ENCODE data around the gene RSU1.

The RSU1 gene

DNA sequence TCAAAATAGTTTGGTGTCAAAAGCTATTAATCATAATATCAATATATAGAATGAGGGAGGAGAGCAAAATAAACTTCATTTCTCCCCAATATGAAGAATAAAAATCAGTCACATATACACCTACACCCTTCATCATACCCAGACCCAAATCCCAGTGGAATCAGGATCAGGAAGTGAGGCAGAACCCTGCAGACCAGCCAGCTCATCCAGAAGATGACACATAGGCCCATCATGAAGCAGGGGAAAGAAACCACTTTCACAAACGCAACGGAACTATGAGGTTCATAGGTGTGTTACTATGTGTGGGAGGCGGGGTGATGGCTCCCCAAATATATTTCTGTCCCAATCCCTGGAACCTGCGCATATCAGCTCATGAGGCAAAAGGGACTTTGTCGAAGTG, 89.0 kb downstream of the RSU1 start:
- DNase-seq: no peak

GRCh38 chr10:16727666-16728065, 89.6 kb downstream of the RSU1 start:
- DNase-seq: no peak

GRCh38 chr10:16724509-16724908, 92.7 kb downstream of the RSU1 start:
- DNase-seq: no peak

- DNase-seq: no peak
Measured at GRCh38 chr10:16720812-16721211, 96.4 kb downstream of the RSU1 start.

- no peak for DNase-seq
Measured at GRCh38 chr10:16717622-16718395, 99.4 kb downstream of the RSU1 start.

DNA sequence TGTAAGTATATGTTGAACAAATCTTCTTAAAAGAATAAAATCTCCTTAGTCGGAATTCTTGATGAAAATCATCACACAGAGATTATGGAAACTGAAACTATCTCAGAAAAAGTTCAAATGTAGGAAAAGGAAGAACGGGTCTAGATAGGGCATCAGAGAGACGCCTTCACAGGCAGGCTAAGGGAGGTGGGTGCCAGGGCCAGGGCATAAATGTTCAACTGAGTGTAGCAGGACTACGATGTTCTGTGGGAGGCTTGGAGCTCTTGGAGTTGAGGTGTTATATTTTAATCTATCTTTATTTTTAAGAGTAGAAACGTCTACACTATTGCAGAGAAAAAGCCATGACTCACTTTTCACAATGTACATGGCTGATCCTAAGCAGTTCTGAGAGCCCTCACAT, 101.2 kb downstream of the RSU1 start:
- DNase-seq: no peak

DNA sequence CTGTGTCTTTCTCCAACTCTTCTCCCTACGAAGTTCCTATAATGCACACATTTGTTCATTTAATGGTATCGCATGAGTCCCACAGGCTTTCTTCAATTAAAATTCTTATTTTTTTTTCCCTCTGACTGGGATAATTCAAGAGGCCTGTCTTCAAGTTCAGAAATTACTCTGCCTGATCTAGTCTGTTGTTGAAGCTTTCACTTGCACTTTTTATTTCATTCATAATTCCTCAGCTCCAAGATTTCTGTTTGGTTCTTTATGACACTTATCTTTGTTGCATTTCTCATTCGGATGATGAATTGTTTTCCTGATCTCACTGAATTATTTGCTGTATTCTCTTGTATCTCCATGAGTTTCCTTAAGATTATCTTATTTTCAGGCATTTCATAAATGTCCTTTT, 103.9 kb downstream of the RSU1 start:
- no peak for DNase-seq

GRCh38 chr10:16712883-16713282, 104.3 kb downstream of the RSU1 start:
- DNase-seq: no peak

DNA sequence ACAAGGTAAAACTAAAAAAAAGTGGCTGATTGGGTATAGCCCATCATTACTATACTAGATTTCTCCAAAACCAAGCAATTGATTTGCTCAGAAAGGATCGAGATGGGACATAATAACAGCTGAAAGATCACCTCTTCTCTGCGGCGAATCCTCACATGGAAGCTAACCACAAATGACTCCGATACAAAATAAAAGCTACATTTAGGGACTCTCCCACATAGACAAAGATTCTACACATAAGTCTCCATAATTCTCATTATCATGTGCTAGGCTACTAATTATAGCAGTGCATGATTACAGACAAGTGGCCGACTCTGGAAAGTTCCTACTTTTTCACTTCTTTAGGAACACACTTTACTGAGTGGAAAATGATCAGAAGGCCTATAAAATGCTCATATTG, 116.9 kb downstream of the RSU1 start:
- no peak for DNase-seq

- no peak for DNase-seq
Measured at GRCh38 chr10:16699435-16700057, 117.7 kb downstream of the RSU1 start.

DNA sequence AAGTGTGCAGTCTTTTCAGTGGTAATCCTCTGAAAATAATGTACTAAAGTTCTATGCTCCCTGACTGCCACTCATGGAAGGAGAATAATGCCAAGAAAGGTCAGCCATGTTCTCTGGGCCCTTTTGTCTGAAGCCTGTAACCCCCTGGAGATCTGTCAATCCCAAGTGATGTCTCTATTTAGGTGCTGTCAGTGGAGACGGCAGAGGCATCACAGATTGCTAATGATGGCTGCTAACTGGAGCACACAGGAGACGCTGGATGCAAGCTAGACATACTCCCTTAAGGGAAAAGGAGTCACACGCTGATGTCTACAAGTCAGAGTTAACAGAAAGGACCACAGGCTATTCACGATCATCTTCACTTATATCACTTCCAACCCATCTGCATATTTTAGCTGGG, 118.8 kb downstream of the RSU1 start:
- DNase-seq: no peak

DNA sequence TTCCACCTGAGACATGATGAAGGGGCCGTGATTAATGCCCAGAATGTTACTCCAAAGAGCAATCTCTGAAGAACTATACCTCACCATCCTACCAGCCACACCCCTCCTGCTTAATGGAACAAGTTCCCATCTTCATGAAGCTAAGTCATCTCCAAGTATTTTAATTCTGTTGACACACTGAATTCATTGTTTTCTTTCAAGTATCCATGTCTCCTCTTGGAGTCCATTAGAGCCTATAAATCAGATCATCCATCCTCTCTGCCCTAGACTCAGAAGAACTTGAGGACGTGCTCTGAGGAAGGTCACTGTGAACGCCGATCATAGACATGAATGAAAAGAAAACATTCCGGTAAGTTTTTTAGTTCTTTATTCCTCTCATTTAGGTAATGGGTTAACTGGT, 126.8 kb downstream of the RSU1 start:
- DNase-seq: peak; percentile 67

GRCh38 chr10:16689696-16690095, 127.5 kb downstream of the RSU1 start:
- DNase-seq: no peak

- no peak for DNase-seq
Measured at GRCh38 chr10:16689227-16689626, 128.0 kb downstream of the RSU1 start.

GRCh38 chr10:16686054-16686902, 130.9 kb downstream of the RSU1 start:
- no peak for DNase-seq

DNA sequence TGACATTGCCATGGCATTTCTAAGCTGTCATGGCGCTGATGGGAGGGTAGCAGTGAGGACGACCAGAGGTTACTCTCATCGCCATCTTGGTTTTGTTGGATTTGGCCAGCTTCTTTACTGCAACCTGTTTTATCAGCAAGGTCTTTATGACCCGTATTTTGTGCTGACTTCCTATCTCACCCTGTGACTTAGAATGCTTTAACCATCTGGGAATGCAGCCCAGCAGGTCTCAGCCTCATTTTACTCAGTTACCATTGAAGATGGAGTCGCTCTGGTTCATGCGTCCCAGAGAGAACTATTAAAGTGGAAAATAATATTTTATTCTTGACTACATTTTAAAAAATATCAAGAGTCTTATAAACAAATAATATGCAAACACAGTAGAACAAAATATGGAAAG, 131.7 kb downstream of the RSU1 start:
- DNase-seq: no peak

DNA sequence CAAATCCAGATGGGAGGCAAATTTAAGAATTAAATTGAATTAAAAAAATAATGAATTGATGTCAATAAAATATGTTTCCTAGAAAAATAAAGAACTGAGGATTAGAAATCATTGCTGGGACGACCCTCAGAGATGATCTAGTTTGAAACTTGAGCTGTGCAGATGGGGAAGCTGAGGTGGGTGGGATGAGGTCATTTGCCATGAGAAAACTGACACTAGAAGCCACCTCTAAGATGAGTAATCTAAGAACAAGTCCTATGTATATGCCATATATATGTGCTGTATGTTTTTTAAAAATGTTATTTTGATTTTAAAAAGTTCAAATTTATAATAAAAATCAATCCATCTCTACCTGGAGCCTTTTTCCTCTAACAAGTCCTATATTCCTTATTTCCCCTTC, 135.7 kb downstream of the RSU1 start:
- no peak for DNase-seq

DNA sequence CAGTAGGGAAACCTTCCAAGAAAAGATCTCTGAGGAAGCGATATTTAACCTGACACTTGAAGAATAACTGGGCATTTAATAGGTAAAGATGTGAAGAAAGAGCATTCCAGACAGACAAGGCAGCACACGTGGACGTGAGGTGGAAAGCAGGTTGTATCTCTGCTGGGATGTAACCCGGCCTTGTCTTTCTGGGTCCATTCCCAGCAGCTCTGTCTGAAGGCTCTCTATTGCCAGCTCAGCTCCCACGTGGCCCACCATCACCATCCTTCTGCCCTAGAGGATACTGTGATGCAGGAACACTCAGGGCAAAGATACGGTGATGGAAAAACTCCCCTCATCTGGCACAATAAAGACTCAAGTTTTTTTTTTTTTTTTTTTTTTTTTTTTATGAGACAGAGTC, 137.7 kb downstream of the RSU1 start:
- DNase-seq: no peak

DNA sequence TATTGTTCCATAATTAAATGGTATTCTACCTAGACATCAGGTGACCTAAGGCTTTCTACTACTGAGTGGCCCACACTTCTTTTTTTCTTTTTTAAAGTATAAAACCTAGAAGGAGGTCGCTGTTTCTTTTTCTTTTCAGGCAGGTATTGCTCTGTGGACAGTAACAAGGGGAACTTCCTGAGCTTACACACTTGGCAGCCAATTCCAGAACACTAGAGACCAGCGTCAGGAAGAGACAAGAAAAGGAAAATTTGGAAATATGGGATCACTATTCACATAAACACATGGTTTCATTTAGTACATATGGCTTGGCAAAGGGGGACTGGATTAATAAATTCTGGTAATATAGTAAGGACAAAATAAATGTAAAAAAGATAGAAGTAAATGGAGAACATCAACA, 141.9 kb downstream of the RSU1 start:
- DNase-seq: no peak

GRCh38 chr10:16674147-16674703, 143.0 kb downstream of the RSU1 start:
- no peak for DNase-seq

DNA sequence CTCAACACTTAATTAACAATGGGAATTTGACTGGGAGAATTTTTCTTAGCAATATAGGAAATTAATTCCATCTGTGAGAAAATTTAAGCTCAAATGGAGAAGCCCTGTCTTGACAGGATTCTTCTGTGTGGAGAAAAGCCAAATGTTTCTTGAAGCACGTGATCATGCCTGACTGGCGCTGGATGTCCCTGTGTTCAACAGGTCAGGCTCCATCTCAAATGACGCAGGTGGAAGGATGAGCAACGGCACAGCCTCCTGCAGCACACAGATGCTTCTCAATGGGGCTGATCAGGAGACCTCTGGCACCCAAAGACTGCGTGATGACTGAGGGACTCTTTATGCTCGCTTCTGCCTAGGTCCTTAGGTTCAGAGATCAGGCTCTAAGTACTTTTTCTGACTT, 143.8 kb downstream of the RSU1 start:
- DNase-seq: peak; percentile 26

DNA sequence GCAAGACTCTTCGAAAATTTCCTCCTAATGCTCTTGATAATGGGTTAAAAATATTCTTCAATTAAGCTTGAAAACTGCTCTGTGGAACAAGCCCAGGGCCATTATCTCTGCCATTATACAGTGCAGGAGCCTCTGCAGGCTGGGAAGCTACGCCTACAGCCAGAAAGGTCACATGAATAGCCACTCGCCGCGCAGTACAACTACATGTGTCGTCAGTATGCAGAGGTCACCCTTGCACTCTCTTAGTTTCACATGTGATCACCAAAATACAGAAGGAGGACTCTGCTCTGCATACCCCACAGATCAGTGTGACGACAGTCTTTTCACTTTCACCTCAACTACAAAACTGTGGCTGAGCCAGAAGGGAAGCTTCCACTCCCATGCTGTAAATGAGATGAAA, 153.8 kb downstream of the RSU1 start:
- no peak for DNase-seq

DNA sequence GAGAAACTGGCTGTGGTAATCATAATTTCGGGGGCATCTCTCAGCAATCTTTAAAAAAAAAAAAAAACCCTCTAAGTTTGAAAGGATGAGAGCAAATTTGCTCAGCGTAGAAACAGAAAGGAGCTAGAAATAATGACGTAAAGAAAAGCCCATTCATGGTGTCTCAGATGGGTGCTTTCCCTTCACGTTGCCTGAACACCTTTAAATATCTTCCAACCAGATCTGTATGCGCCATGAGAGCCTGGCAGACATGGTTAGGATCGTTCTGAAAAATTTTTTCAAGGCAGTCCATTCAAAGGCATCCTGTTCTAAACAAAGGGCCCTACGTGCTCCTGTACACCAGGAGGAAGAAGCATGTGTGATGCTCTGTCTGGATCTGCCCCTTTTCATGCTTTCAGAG, 154.3 kb downstream of the RSU1 start:
- no peak for DNase-seq

DNA sequence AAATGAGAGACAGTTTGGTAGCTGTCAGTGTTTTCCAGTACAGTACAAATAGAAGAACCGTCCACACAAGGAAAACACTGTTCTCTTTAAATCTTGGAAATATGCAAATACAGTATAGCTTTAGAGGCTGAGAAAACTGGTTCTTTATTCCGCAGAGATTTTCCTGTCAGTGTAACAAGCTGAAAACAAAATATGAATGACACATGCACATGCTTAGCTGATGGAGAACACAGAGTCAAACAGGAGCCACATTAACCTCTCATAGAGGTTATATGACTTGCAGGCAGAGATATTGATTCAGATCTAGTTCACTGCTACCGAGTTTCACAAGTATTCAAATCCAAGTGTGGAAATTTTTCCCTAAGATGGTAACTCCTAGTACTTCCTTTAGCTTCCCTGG, 160.3 kb downstream of the RSU1 start:
- no peak for DNase-seq
